ENCODE measurements around the gene CARD14. TPM values are rescaled to one million over a fixed set of nuclear protein-coding genes. Genes with fewer than 3 reads are reported as not detected.

CARD14 gene
- total RNA-seq: 1.0 and 10.9 TPM in 2 replicates

DNA sequence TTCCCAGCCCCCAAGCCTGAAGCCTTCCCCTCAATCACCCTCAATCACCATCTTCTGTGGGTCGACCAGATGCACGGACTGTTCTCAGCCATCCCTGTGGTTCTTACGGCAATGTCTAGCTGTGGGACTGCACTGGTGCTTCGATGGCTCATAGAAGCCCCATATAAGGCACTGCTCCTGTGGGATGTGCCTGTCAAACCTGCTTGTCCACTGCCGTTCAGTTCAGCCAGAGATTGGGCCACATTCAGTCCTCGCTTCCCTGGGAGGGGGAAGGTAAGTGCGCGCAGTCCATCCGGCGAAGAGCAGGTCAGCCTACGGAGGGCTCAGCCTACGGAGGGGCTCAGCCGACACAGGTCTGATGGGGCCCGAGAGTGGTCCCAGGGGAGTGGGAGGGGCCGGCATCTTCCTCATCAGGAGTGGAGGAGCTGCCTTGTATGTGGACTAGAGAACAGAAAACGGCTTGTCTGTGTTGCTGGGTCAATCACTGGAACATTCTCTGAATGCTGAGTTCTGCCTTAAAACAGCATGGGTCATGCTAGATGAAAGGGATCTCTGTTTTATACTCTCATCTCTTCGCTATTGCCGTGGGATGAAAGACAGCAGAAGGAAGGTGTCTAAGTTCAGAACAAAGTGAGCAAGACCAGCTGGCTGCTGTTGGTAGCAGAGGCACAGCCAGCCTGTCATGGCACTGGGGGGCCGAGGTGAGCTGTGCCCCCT lies at the start of gene CARD14:
CARD14 (plus strand) TSS at position 247 of the 717 bp plus-strand sequence. CDS start 11,409 bp downstream, outside the sequence.

GRCh38 chr17:80147035-80147822 lies 22.6 kb upstream of the CARD14 start, which contains the start of gene EIF4A3:
TSS of gene EIF4A3 (minus strand) at chr17:80147128. CDS start at chr17:80146961, 167 bp downstream.

GRCh38 chr17:80220054-80220735 lies 50.4 kb downstream of the CARD14 start, which contains the start of the genes SGSH and SLC26A11:
TSS of gene SGSH (minus strand) at chr17:80220333. CDS start at chr17:80220313, 20 bp downstream.
TSS of gene SLC26A11 (plus strand) at chr17:80220427. CDS start at chr17:80221561, 1,134 bp downstream.

Other genes starting within 250 kb of the CARD14 start
- 18.1 and 80.1 TPM in 2 replicates for gene TBC1D16, start 134.2 kb upstream of the CARD14 start, total RNA-seq
- gene CCDC40, start 133.4 kb upstream of the CARD14 start, total RNA-seq: 0.68 and 2.3 TPM in 2 replicates
- 16.7 and 131 TPM in 2 replicates for gene GAA, start 68.4 kb upstream of the CARD14 start, total RNA-seq
- gene EIF4A3, start 22.9 kb upstream of the CARD14 start, total RNA-seq: 82.4 and 186 TPM in 2 replicates
- 3.4 and 13.9 TPM in 2 replicates for gene SGSH, start 50.3 kb downstream of the CARD14 start, total RNA-seq
- 2.4 and 3.8 TPM in 2 replicates for gene SLC26A11, start 50.4 kb downstream of the CARD14 start, total RNA-seq
- gene RNF213, start 90.8 kb downstream of the CARD14 start, total RNA-seq: 47.5 and 159 TPM in 2 replicates
- gene ENDOV, start 245.1 kb downstream of the CARD14 start, total RNA-seq: 16.1 and 16.8 TPM in 2 replicates

Data from nasal cavity respiratory epithelium epithelial cell of viscerocranial mucosa (primary cell).